GM19099 (cell line): Measurements from ENCODE around the gene TNS2.

Experiments used
- POLR2A ChIP-seq: IDR thresholded peaks from 3 replicates; pipeline ENCODE4 v1.6.1; 2011; ENCODE audit warnings: low read depth; ENCODE audit not compliant: insufficient read length; ENCODE audit errors: extremely low read depth

Gene TNS2

GRCh38 chr12:53060064-53060720, 10.3 kb downstream of the TNS2 start:
- TF ChIP-seq POLR2A = no peak

- TF ChIP-seq POLR2A = no peak
Observed at GRCh38 chr12:53060721-53061276, 10.9 kb downstream of the TNS2 start.

GRCh38 chr12:53061404-53062010, 11.6 kb downstream of the TNS2 start:
- TF ChIP-seq POLR2A = no peak

- TF ChIP-seq POLR2A = no peak
Observed at GRCh38 chr12:53062011-53062961, 12.4 kb downstream of the TNS2 start.

- TF ChIP-seq POLR2A = no peak
Observed at GRCh38 chr12:53062977-53063707, 13.3 kb downstream of the TNS2 start.

- no peak for TF ChIP-seq POLR2A
Observed at GRCh38 chr12:53063708-53064612, 14.1 kb downstream of the TNS2 start.

GRCh38 chr12:53064613-53065436, 15.0 kb downstream of the TNS2 start:
- no peak for TF ChIP-seq POLR2A

- TF ChIP-seq POLR2A = no peak
Observed at GRCh38 chr12:53065470-53065869, 15.6 kb downstream of the TNS2 start.

GRCh38 chr12:53065975-53066931, 16.4 kb downstream of the TNS2 start:
- no peak for TF ChIP-seq POLR2A

- no peak for TF ChIP-seq POLR2A
Observed at GRCh38 chr12:53067074-53067992, 17.5 kb downstream of the TNS2 start.

GRCh38 chr12:53067993-53068770, 18.3 kb downstream of the TNS2 start:
- no peak for TF ChIP-seq POLR2A
